ENCODE measurements around the gene EIPR1. TPM values are rescaled to one million over a fixed set of nuclear protein-coding genes. Genes with fewer than 3 reads are reported as not detected.

Gene EIPR1
- total RNA-seq, 2 experiments from 2014 or later: 33.6 to 35.1 TPM

DNA sequence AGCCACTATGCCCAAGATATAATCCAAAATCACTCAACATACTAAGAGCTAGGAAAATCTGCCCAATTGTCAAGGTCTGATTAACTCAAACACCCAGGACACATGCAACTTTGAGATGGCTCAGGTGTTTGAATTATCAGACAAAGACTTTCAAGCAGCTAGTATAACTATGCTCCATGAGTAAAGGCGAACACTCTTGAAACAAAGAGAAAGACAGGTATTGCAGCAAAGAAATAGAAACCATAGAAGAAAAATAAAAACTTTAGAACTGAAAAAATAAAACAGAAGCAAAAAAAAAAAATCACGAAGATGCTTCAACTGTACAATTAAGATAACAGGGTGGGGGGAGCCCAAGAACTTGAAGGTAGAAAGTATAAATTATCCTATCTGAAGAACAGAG is 214.2 kb downstream of the EIPR1 start:
- CTCF ChIA-PET: no interaction called here
- H3K4me1 Mint-ChIP-seq (ENCODE audit: low read depth): no peaks in the 10 kb centered on the region
- H3K36me3 Mint-ChIP-seq (ENCODE audit: low read depth): peaks cover 42% of the 10 kb centered on the region
- H3K9me3 Mint-ChIP-seq: peaks cover 26% of the 10 kb centered on the region
- H3K27me3 Mint-ChIP-seq (ENCODE audit: low read depth): no peaks in the 10 kb centered on the region
- DNase-seq: no peak
- intact Hi-C loops (cut with micrococcal nuclease): no loop called here
- no peak overlapping the region for H3K27ac Mint-ChIP-seq
- H3K4me3 Mint-ChIP-seq: no peak overlapping the region

DNA sequence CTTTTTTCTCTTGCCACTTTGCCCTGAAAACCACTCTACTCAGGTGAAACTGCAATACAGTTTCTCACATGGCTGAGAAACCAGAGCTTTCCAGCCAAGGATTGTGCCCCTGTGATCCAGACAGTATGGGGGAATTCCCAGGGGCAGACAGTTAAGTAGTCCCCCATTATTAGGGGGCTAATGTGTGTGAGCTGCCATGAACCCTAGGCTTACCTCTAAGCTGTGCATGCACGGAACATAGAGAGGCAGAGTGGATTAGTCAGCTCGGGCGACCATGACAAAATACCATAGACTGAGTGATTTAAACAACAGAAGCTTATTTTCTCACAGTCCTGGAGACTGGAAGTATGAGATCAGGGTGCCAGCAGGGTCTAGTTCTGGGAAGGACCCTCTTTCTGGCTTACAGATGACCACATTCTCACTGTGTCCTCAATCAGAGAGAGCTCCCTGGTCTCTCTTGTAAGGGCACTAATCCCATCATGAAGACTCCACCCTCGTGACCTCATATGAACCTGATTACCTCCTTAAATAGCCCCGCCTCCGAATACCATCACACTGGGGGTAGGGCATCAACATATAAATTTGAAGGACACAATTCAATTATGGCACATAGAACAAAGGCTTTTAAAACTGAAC is 215.1 kb downstream of the EIPR1 start:
- DNase-seq: no peak
- H3K9me3 Mint-ChIP-seq: peaks cover 26% of the 10 kb centered on the region
- no peaks in the 10 kb centered on the region for H3K27me3 Mint-ChIP-seq (ENCODE audit: low read depth)
- intact Hi-C loops (cut with micrococcal nuclease): no loop called here
- H3K36me3 Mint-ChIP-seq (ENCODE audit: low read depth): peaks cover 43% of the 10 kb centered on the region
- H3K27ac Mint-ChIP-seq: no peak overlapping the region
- no peak overlapping the region for H3K4me3 Mint-ChIP-seq
- CTCF ChIA-PET: no interaction called here
- no peaks in the 10 kb centered on the region for H3K4me1 Mint-ChIP-seq (ENCODE audit: low read depth)

DNA sequence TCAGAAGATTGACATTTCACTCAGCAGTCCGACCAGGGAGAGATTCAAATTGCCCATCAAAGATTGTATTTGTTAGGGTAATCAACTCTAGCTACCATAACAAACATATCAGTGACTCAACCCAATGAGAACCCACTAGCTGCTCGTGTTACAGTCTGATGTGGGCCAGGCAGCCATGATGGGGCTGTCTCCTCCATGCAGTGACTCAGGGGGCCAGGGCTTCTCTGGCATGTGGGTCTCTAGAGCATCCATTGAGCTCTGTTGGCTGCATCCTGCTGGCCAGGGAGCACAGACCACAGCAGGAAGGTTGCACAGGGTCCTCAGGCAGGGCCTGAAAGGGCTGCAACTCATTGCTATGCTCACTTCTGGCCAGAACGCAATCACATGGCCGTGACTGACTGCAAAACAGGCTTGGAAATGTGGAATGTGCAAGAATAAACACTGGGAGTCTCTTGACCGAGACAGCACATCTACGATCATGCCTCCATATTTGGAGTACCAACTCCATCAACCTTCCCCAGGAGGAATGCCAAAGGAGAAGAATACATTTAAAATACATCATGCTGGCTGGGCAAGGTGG is 216.8 kb downstream of the EIPR1 start:
- intact Hi-C loops (cut with micrococcal nuclease): no loop called here
- no peak overlapping the region for H3K27ac Mint-ChIP-seq
- no peak overlapping the region for H3K4me3 Mint-ChIP-seq
- H3K27me3 Mint-ChIP-seq (ENCODE audit: low read depth): no peaks in the 10 kb centered on the region
- no peak for DNase-seq
- peaks cover 21% of the 10 kb centered on the region for H3K9me3 Mint-ChIP-seq
- no peaks in the 10 kb centered on the region for H3K4me1 Mint-ChIP-seq (ENCODE audit: low read depth)
- CTCF ChIA-PET: interaction anchor here (1.0 kb wide), 1 partner anchor 17 kb away, joined by 3 read pairs; no protein-coding TSS in a partner anchor
- peaks cover 34% of the 10 kb centered on the region for H3K36me3 Mint-ChIP-seq (ENCODE audit: low read depth)

DNA sequence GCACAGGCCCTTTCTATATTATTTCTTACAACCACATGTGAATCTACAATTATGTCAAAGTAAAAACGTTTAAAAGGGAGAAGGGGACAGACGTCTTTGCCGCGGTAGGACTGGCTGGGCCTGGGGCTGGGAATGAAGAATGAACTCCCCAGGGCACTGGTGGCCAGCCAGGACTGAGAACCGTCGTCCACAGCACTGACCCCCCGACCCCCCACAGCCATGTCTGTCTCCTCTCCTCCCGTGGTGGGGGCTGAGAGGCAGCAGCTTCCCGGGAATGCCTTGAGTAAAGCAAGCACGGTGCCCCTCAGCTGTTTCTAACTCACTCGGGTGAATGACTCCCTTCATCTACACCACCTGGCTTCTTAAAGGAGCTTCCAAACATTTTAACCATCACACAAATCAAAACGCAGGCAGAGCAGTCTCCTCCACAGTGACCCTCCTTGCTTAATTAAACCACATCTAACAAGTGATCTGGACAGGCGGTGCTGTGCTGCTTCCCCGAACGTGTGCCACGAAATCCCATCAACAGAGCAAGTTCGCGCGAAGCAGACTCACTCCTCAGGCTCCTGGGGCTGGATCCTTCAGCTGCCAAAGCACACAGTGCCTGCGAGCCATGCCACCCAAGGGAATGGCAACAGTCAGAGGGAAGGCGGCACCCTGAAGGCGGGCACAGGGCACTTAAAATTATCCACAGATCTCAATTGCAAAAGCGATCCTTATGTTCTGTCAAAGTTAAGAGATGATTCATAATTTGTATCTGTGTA is 217.7 kb downstream of the EIPR1 start:
- H3K4me1 Mint-ChIP-seq (ENCODE audit: low read depth): no peaks in the 10 kb centered on the region
- DNase-seq: no peak
- no peaks in the 10 kb centered on the region for H3K27me3 Mint-ChIP-seq (ENCODE audit: low read depth)
- CTCF ChIA-PET: interaction anchor here (1.0 kb wide), 1 partner anchor 17 kb away, joined by 3 read pairs; no protein-coding TSS in a partner anchor
- no peak overlapping the region for H3K27ac Mint-ChIP-seq
- peaks cover 31% of the 10 kb centered on the region for H3K36me3 Mint-ChIP-seq (ENCODE audit: low read depth)
- no peak overlapping the region for H3K4me3 Mint-ChIP-seq
- intact Hi-C loops (cut with micrococcal nuclease): no loop called here
- peaks cover 16% of the 10 kb centered on the region for H3K9me3 Mint-ChIP-seq

DNA sequence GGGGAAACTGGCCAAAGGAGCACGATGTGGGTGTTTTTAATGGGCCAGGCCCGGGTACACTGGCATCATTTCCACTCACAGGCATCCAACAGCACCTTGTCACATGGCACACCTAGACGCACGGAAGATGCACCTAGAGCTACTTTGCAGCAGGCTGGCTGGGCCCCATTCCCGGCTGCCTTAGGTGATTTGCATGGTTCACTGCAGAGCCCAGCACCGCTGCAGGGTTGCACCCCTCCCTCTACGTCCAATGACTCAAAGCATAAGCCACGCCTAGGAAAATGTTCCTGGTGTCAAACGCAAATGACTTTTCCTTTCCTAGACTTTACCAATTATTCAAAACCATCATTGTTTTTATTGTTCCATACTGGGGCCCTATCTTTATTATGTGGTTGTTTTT is 222.9 kb downstream of the EIPR1 start:
- H3K4me1 Mint-ChIP-seq (ENCODE audit: low read depth): no peaks in the 10 kb centered on the region
- no peak overlapping the region for H3K27ac Mint-ChIP-seq
- CTCF ChIA-PET: no interaction called here

DNA sequence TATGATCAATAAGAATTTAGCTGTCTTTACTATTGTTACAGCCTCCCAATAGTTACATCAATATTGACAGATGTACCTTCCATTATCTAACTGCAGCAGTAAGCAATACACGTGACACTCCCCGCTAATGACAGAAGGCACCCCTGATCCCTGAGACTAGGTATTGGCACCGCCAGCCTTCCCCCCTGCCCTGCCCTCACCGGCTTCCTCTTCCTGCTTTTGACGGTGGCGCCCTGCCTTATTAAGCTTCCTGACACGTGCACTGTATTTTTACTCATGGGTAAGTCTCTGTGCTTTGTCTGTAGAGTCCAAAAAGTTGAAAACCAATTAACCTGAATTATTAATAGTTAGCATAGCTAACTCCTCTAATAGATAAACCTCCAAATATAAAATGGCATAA is 223.5 kb downstream of the EIPR1 start:
- CTCF ChIA-PET: no interaction called here
- H3K36me3 Mint-ChIP-seq (ENCODE audit: low read depth): peaks cover 30% of the 10 kb centered on the region
- no peaks in the 10 kb centered on the region for H3K4me1 Mint-ChIP-seq (ENCODE audit: low read depth)
- H3K27ac Mint-ChIP-seq: no peak overlapping the region
- no peak overlapping the region for H3K4me3 Mint-ChIP-seq
- peaks cover 16% of the 10 kb centered on the region for H3K9me3 Mint-ChIP-seq
- intact Hi-C loops (cut with micrococcal nuclease): no loop called here
- DNase-seq: no peak
- H3K27me3 Mint-ChIP-seq (ENCODE audit: low read depth): no peaks in the 10 kb centered on the region

More for the DNA sequence above, 222.9 kb downstream of the EIPR1 start:
- intact Hi-C loops (cut with micrococcal nuclease): no loop called here
- peaks cover 16% of the 10 kb centered on the region for H3K9me3 Mint-ChIP-seq
- no peak overlapping the region for H3K4me3 Mint-ChIP-seq
- no peaks in the 10 kb centered on the region for H3K27me3 Mint-ChIP-seq (ENCODE audit: low read depth)
- no peak for DNase-seq
- H3K36me3 Mint-ChIP-seq (ENCODE audit: low read depth): peaks cover 30% of the 10 kb centered on the region

DNA sequence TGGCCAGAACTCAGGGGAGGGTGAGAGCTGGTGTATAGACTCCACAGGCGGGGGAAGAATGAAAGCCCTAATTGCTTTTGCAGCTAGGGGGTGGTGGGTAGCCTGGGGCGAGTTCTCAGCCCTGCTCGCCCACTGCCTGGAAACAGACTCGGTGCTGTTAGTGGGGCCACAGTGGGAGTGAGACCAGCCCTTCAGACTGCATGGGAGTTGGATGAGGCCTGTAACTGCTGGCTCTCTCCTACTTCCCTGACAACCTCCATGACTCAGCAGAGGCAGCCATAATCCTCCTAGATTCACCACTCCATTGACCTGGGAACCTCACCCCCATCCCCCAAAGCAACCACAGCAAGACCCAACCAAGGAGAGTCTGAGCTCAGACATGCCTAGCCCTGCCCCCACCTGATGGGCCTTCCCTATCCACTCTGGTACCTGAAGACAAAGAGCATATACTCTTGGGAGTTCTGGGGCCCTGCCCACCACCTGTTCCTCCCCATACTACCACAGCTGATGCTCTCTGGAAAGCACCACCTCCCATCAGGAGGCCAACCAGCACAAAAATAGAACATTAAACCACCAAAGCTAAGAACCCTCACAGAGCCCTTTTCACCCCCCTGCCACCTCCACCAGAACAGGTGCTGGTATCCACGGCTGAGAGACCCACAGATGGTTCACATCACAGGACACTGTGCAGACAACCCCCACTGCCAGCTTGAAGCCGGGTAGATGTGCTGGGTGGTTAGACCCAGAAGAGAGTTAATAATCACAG is 226.3 kb downstream of the EIPR1 start:
- CTCF ChIA-PET: no interaction called here
- intact Hi-C loops (cut with micrococcal nuclease): no loop called here
- no peak for DNase-seq
- Mint-ChIP-seq H3K9me3 (peaks cover 16% of the 10 kb centered on the region), H3K36me3 (ENCODE audit: low read depth) (peaks cover 27% of the 10 kb centered on the region), H3K27me3 (ENCODE audit: low read depth) (no peaks in the 10 kb centered on the region), H3K4me3 (no peak overlapping the region), H3K27ac (no peak overlapping the region), H3K4me1 (ENCODE audit: low read depth) (no peaks in the 10 kb centered on the region)

DNA sequence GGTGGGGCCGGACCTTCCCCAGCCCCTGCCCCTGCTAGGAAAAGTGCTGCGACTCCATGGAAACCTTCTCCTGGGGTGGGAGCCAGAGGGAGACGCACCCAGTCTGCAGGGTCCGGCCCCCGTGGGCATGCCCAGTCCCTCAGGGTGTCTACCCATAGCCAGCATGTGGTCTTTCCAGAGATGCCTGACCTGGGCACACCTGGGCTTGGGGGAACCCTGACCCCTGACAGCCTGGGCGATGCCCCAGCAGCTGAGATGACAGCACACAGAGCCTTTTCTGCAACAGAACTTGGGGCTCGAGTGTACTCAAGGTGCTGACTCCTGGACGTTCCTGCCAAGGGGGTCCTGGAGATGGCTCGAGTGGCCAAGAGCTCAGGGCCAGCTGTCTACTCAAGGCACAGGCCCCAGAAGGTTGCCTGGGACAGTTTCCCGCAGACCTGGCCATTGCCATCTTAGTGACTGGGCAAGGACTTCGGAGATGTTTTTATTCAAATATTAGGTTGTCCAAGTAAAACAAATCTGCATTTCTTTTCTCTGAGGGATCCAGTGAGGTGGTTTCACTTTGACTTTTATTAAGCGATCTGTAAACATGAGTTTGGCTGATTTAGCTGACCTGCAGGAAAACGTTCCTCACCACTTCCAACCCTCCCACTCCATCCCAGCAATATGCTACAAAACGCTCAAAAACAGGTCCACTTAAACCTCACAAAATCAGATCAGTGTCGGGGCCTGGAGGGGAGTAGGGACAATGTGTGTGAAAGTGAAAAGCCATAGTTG is 228.0 kb downstream of the EIPR1 start:
- no peaks in the 10 kb centered on the region for H3K27me3 Mint-ChIP-seq (ENCODE audit: low read depth)
- peaks cover 25% of the 10 kb centered on the region for H3K36me3 Mint-ChIP-seq (ENCODE audit: low read depth)

DNA sequence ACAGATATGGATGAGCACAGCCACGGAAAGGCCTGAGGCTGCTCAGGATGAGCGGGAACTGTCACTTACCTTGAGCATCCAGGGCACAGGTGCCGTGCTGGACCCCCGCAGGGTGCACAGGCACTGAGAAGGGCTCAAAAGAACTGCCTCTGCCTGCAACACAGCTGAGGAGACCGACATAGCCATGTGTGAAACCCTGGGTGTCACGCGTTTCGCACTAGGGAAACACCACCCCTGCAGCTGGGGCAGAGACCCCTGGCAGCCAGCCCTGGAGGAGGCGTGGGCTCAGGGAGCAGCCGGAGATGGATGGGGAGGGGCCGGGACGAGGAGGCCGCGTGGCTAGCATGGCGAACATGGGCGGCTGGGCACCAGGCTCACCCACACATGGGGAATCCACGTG is 228.9 kb downstream of the EIPR1 start:
- H3K4me1 Mint-ChIP-seq (ENCODE audit: low read depth): no peaks in the 10 kb centered on the region
- H3K36me3 Mint-ChIP-seq (ENCODE audit: low read depth): peaks cover 22% of the 10 kb centered on the region
- H3K9me3 Mint-ChIP-seq: peaks cover 14% of the 10 kb centered on the region
- no peak overlapping the region for H3K4me3 Mint-ChIP-seq
- CTCF ChIA-PET: no interaction called here
- DNase-seq: no peak
- no peaks in the 10 kb centered on the region for H3K27me3 Mint-ChIP-seq (ENCODE audit: low read depth)
- intact Hi-C loops (cut with micrococcal nuclease): no loop called here
- H3K27ac Mint-ChIP-seq: no peak overlapping the region

More for the DNA sequence above, 228.0 kb downstream of the EIPR1 start:
- CTCF ChIA-PET: interaction anchor here (0.6 kb wide), 1 partner anchor 9 kb away, joined by 4 read pairs; no protein-coding TSS in a partner anchor
- intact Hi-C loops (cut with micrococcal nuclease): no loop called here
- Mint-ChIP-seq H3K9me3 (peaks cover 16% of the 10 kb centered on the region), H3K4me3 (no peak overlapping the region), H3K27ac (no peak overlapping the region), H3K4me1 (ENCODE audit: low read depth) (no peaks in the 10 kb centered on the region)
- DNase-seq: no peak

DNA sequence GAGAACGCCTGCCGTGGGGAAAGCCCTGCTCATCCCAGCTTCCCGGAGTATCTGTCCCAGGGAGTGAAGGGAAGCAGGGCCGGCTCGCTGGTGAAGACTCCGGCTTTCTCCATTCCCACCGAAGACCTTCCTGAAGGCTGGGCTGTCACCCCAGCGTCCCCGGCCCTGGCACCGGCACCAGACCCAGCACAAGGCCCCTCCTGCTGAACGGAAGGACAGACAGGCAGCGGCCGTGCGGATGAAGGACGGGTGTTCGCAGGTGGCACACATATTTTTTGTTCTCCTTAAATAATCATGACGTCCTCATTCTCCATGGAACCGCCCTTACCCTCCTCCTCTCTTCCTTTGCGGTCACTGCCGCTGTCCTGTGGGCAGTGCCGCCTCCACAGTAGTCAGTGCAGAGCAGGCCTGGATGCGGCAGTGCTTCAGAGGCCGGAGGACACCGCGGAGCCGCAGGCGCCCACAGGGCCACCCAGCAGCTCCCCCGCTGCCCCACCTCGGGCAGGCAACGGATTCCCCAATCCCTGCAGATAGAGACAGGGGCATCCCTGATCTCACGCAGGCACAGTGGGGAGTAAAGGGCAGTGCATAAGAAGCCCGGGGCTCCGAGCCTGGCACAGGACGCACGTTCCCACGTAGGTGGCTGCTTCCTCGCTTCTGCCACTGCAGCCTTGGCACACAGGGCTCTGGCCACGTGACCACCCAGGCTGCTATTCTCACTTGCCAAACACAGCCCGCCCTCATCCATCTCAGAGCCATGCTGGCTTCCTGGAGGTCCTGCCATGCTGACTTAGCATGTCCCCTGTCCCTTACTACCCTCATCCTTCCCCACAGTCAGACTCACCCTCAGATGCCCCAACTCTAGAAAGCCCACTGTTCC is 229.7 kb downstream of the EIPR1 start:
- Mint-ChIP-seq H3K4me1 (ENCODE audit: low read depth) (no peaks in the 10 kb centered on the region), H3K4me3 (no peak overlapping the region), H3K9me3 (peaks cover 14% of the 10 kb centered on the region), H3K27me3 (ENCODE audit: low read depth) (no peaks in the 10 kb centered on the region), H3K36me3 (ENCODE audit: low read depth) (peaks cover 22% of the 10 kb centered on the region), H3K27ac (no peak overlapping the region)
- DNase-seq: no peak
- intact Hi-C loops (cut with micrococcal nuclease): no loop called here
- CTCF ChIA-PET: no interaction called here
